IMR-90 (cell line): ENCODE measurements around the gene TMEM184B.

Experiments
- CEBPB ChIP-seq: IDR thresholded peaks from 2 replicates; pipeline ENCODE4 v1.6.1; 2012; ENCODE audit warnings: low read depth, low read length, improper control_type of control experiment
- MAZ ChIP-seq: IDR thresholded peaks from 2 replicates; pipeline ENCODE4 v1.6.1; 2012; ENCODE audit warnings: low read depth, mild to moderate bottlenecking, low read length, improper control_type of control experiment, moderate library complexity, borderline replicate concordance
- MXI1 ChIP-seq: IDR thresholded peaks from 2 replicates; pipeline ENCODE4 v1.6.1; 2012; ENCODE audit warnings: low read depth, mild to moderate bottlenecking, low read length, moderate library complexity, borderline replicate concordance
- NFE2L2 ChIP-seq: fragments of 150-350 bp; IDR thresholded peaks from 2 replicates; pipeline ENCODE4 v1.6.1; 2016; ENCODE audit warnings: low read depth, mild to moderate bottlenecking, low read length
- POLR2A ChIP-seq: IDR thresholded peaks from 2 replicates; pipeline ENCODE4 v1.6.1; 2012; ENCODE audit warnings: mild to moderate bottlenecking, low read depth, low read length
- RAD21 ChIP-seq: IDR thresholded peaks from 2 replicates; pipeline ENCODE4 v1.6.1; 2012; ENCODE audit warnings: low read length, improper control_type of control experiment
- RCOR1 ChIP-seq: IDR thresholded peaks from 2 replicates; pipeline ENCODE4 v1.6.1; 2012; ENCODE audit warnings: mild to moderate bottlenecking, low read length, improper control_type of control experiment; ENCODE audit not compliant: insufficient replicate concordance
- RFX5 ChIP-seq: IDR thresholded peaks from 2 replicates; pipeline ENCODE4 v1.8.0; 2012; ENCODE audit warnings: low read depth, mild to moderate bottlenecking, low read length, moderate library complexity
- SMC3 ChIP-seq: fragments of 150-350 bp; IDR thresholded peaks from 2 replicates; pipeline ENCODE4 v1.6.1; 2016; ENCODE audit warnings: low read depth, mild to moderate bottlenecking, antibody characterized with exemption, low read length, moderate library complexity
- TF ChIP-seq, protein P1 (sequence below): conservative IDR thresholded peaks from 2 replicates; pipeline ENCODE4 v1.5.1; 2012; ENCODE audit warnings: mild to moderate bottlenecking, low read depth, low read length, improper control_type of control experiment

DNA sequence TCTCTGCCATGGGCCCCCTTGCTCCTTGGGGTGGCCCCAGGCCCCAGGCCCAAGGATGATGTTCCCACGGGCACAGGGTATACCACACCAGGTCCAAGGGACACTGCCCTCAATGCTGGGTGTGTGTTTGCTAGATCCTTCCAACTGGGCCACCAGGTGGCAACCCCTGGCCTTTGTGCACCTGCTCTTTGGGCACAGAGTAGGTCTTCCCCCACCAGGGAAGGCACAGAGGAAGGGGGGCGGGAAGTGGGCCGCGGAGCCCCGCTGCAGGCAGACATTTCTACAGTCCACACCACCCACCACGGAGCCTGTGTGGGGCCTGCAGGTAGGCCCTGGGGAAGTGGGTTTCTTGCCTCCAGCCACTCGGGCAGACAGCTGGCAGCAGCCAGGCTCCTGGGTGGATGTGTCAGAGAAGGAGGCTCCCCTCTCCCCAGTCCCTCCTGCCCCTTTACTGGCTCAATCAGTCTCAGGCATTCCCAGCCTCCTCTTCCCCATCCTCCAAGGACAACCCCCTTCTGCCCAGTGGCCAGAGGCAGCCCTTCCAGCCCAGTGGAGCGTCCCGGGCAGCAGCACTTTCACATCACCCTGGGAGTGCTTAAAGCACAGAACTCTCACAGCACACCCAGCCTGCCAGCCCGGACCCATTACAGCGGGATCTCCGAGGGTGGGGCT is 49.4 kb downstream of the TMEM184B start:
- TF ChIP-seq POLR2A: no peak
- TF ChIP-seq CEBPB: no peak
- TF ChIP-seq RAD21: no peak
- no peak for TF ChIP-seq RFX5
- TF ChIP-seq, protein P1, sequence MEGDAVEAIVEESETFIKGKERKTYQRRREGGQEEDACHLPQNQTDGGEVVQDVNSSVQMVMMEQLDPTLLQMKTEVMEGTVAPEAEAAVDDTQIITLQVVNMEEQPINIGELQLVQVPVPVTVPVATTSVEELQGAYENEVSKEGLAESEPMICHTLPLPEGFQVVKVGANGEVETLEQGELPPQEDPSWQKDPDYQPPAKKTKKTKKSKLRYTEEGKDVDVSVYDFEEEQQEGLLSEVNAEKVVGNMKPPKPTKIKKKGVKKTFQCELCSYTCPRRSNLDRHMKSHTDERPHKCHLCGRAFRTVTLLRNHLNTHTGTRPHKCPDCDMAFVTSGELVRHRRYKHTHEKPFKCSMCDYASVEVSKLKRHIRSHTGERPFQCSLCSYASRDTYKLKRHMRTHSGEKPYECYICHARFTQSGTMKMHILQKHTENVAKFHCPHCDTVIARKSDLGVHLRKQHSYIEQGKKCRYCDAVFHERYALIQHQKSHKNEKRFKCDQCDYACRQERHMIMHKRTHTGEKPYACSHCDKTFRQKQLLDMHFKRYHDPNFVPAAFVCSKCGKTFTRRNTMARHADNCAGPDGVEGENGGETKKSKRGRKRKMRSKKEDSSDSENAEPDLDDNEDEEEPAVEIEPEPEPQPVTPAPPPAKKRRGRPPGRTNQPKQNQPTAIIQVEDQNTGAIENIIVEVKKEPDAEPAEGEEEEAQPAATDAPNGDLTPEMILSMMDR: no peak; the same call in 1 of the 2 replicates
- TF ChIP-seq SMC3: no peak
- TF ChIP-seq MAZ: no peak
- TF ChIP-seq MXI1: no peak
- no peak for TF ChIP-seq RCOR1
- TF ChIP-seq NFE2L2: no peak
